ENCODE data around the gene SKOR1.

SKOR1 gene

GRCh38 chr15:67819636-67820035, 5.7 kb upstream of the SKOR1 start:
- DNase-seq: no peak

GRCh38 chr15:67820122-67820991, 5.0 kb upstream of the SKOR1 start:
- no peak for DNase-seq

GRCh38 chr15:67820992-67821783, 4.1 kb upstream of the SKOR1 start:
- DNase-seq: no peak

- DNase-seq: no peak
Observed at GRCh38 chr15:67821784-67822440, 3.4 kb upstream of the SKOR1 start.

GRCh38 chr15:67822537-67823313, 2.6 kb upstream of the SKOR1 start:
- DNase-seq: no peak

GRCh38 chr15:67823314-67824196, 1.8 kb upstream of the SKOR1 start:
- DNase-seq: no peak

- no peak for DNase-seq
Observed at GRCh38 chr15:67824197-67824968, 926 bp upstream of the SKOR1 start.

- no peak for DNase-seq
Observed at GRCh38 chr15:67825881-67826716, 790 bp downstream of the SKOR1 start.

GRCh38 chr15:67826717-67827561, 1.6 kb downstream of the SKOR1 start:
- DNase-seq: no peak

- DNase-seq: no peak
Observed at GRCh38 chr15:67827562-67828277, 2.4 kb downstream of the SKOR1 start.

GRCh38 chr15:67828278-67828968, 3.1 kb downstream of the SKOR1 start:
- no peak for DNase-seq

GRCh38 chr15:67828969-67829646, 3.8 kb downstream of the SKOR1 start:
- no peak for DNase-seq

- DNase-seq: no peak
Observed at GRCh38 chr15:67829647-67830504, 4.6 kb downstream of the SKOR1 start.

GRCh38 chr15:67831363-67831762, 6.1 kb downstream of the SKOR1 start:
- DNase-seq: no peak

- DNase-seq: peak; percentile 4 to 7
Observed at GRCh38 chr15:67832031-67832551, 6.8 kb downstream of the SKOR1 start.
